Mucosa of gallbladder (tissue), 1 donor: Measurements from ENCODE around the gene CMC2. TPM values are rescaled to one million over a fixed set of nuclear protein-coding genes. Genes with fewer than 3 reads are reported as not detected.

Source experiments
- DNase-seq: peaks from one replicate; pipeline ENCODE4 v3.0.0-alpha.2; 2020; ENCODE audit warnings: low spot score
- total RNA-seq: library from RNA; stranded (reverse); gene quantifications from one replicate; pipeline ENCODE4 v1.2.1, GENCODE V29; 2021
- donor health status: DM: no; HTN: no; CAD: no.

The CMC2 gene
- total RNA-seq, 1 donor from 2014 or later: 60.7 TPM

- no peak for DNase-seq
Observed at GRCh38 chr16:81003064-81003463, 3.6 kb downstream of the CMC2 start.

GRCh38 chr16:81001330-81001729 is 5.4 kb downstream of the CMC2 start:
- DNase-seq: no peak

- no peak for DNase-seq
Observed at GRCh38 chr16:81000873-81001272, 5.8 kb downstream of the CMC2 start.

GRCh38 chr16:80997964-80998620 is 8.6 kb downstream of the CMC2 start:
- no peak for DNase-seq

- DNase-seq: peak; percentile 13
Observed at GRCh38 chr16:80997139-80997798, 9.4 kb downstream of the CMC2 start.

DNA sequence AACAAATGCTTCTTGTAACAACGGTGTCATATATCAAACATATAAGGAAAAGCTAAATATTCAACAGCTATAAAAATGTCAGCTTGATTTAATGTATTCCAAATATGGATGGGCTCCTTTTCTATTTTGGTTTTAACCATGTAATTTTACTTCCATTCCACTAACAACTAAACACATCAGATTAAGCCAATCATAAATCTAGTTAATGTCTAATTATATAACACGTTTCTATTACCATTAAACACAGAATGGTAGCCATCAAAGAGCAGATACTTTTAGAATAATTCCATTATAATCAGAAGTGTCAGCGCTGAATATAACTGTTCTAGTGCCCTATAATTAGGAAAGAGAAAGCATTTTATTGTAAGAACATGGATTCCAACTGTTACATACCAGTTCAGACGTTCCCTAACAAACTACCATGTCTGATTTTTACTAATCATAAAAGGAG is 10.0 kb downstream of the CMC2 start:
- no peak for DNase-seq

DNA sequence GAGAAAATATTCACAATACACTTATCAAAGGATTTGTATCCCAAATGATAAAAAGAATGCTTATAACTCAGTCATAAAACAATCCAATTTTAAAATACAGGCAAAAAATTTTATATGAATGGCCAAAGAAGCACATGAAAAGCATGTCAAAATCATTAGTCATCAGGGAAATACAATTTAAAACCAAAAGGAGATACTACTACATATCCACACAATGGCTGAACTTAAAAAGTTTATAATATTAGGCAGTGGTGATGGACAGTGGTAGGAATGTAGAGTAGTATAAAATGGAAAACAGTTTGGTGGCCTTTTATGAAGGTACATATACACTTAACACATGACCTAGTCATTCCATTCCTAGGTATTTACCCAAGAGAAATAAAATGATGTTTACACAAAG is 12.2 kb downstream of the CMC2 start:
- no peak for DNase-seq

- DNase-seq: no peak
Observed at GRCh38 chr16:80993834-80994233, 12.9 kb downstream of the CMC2 start.

GRCh38 chr16:80993307-80993706 is 13.4 kb downstream of the CMC2 start:
- DNase-seq: peak; percentile 23

- DNase-seq: no peak
Observed at GRCh38 chr16:80992676-80993293, 13.9 kb downstream of the CMC2 start.

- no peak for DNase-seq
Observed at GRCh38 chr16:80991792-80992430, 14.8 kb downstream of the CMC2 start.

DNA sequence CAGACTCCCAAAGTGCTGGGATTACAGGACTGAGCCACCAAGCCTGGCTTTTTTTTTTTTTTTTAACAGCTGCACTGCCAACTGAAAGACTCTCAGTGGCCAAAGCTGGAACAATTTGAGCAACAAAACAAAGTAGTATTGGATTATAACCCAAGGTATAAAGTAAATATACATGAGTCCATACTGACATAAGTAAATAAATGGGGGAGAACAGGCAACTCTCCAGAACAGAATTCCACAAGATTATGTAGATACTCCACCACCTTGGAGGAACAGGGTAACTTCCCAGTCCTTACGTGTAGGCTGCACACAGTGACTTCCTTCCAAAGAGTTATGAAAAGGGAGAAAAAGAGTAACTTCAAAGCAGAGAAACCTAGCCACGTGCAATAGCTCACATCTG is 15.7 kb downstream of the CMC2 start:
- DNase-seq: no peak

DNA sequence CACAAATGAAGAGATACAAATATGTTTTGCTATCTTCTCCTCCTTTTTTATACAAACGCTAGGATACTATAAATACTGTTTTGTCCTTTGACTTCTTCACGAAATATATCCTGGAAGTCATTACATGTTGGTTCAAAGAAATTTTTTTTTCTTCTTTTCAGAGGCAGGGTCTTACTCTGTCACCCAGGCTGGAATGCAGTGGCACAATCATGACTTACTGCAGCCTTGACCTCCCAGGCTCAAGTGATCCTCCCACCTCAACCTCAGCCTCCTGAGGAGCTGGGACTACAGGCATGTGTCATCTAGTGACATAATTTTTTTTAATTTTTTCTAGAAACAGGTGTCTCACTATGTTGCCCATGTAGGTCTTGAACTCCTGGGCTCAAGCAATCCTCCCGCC is 16.1 kb downstream of the CMC2 start:
- DNase-seq: no peak

- DNase-seq: no peak
Observed at GRCh38 chr16:80989801-80990200, 16.9 kb downstream of the CMC2 start.

GRCh38 chr16:80988756-80989155 is 17.9 kb downstream of the CMC2 start:
- DNase-seq: no peak

- no peak for DNase-seq
Observed at GRCh38 chr16:80986557-80986956, 20.1 kb downstream of the CMC2 start.

DNA sequence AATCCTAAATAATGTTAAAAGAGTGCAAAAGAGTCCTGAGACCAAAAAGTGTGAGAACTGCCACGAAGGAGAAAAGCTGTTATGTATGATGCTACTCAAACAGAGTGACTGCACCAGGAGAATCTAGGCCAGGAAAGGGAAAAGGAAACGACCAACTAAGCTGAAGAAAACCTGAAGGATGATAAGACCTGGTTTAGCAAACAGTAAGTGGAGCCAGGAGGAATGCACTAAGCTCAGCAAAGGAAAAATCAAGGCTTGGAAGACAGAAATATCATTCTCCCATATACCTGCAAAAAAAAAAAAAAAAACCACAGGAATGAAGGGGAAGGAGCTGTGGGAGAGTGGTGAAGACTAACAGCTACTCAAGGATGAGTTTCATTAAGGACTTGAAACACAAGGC is 21.1 kb downstream of the CMC2 start:
- no peak for DNase-seq

GRCh38 chr16:80984124-80984892 is 22.4 kb downstream of the CMC2 start:
- no peak for DNase-seq

- DNase-seq: no peak
Observed at GRCh38 chr16:80982646-80983045, 24.0 kb downstream of the CMC2 start.

DNA sequence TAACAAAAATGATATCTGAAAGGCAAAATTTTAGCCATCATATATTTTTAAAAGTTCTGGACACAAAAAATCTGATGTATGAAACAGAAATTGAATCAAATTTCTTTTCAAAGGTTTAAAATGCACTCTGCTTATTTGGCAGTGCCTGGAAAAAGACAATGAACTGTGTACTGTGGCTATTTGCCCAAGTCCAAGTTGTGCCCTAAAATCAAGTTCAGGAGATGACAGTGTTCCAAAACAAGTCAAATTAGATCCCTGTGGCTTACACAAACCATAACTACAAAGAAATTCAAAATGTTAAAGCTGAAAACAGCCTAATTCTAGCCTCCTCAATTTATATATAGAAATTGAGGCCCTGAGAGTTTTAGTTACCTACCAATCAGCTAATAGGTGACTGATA is 25.6 kb downstream of the CMC2 start:
- DNase-seq: no peak

GRCh38 chr16:80976946-80977345 is 29.7 kb downstream of the CMC2 start:
- no peak for DNase-seq
